PC-3 (cell line): Measurements from ENCODE around the gene KIF5A.

Experiments used
- EZH2 ChIP-seq: fragments of 300-600 bp; sonication (generic); IDR thresholded peaks from one replicate; pipeline ENCODE4 v1.6.1; 2017; ENCODE audit warnings: antibody characterized with exemption, mild to moderate bottlenecking, low read length; ENCODE audit not compliant: unreplicated experiment
- EZH2phosphoT487 ChIP-seq: fragments of 300-600 bp; sonication (generic); IDR thresholded peaks from 2 replicates; pipeline ENCODE4 v1.6.1; 2018; ENCODE audit warnings: mild to moderate bottlenecking, antibody characterized with exemption, low read length, borderline replicate concordance
- TF ChIP-seq, protein P1 (sequence below): fragments of 300-600 bp; sonication (generic); conservative IDR thresholded peaks from 2 replicates; pipeline ENCODE4 v1.5.1; 2017; ENCODE audit warnings: antibody characterized with exemption, low read depth, mild to moderate bottlenecking, low read length

DNA sequence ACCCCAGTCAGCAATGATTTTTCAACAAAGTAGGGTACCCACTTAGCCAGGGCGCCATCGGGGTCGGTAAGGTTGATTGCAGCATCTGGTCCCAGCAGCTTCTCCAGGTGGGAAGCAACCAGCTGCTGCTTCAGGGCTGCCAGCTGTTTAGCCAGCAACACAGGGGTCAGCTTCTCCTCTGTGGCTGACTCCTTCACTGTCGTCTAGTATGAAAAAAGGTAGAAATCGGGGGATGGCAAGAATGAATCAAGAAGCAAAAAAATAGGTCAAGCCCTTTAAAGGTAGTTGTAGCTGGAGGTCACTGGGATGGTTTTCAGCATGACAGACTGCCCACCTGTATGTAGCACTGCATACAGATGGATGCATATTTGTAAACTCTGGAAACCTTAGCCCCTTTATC, 15.6 kb upstream of the KIF5A start:
- TF ChIP-seq, protein P1, sequence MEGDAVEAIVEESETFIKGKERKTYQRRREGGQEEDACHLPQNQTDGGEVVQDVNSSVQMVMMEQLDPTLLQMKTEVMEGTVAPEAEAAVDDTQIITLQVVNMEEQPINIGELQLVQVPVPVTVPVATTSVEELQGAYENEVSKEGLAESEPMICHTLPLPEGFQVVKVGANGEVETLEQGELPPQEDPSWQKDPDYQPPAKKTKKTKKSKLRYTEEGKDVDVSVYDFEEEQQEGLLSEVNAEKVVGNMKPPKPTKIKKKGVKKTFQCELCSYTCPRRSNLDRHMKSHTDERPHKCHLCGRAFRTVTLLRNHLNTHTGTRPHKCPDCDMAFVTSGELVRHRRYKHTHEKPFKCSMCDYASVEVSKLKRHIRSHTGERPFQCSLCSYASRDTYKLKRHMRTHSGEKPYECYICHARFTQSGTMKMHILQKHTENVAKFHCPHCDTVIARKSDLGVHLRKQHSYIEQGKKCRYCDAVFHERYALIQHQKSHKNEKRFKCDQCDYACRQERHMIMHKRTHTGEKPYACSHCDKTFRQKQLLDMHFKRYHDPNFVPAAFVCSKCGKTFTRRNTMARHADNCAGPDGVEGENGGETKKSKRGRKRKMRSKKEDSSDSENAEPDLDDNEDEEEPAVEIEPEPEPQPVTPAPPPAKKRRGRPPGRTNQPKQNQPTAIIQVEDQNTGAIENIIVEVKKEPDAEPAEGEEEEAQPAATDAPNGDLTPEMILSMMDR = no peak
- TF ChIP-seq EZH2 = no peak
- TF ChIP-seq EZH2phosphoT487 = no peak
